NT2/D1 (cell line): Measurements from ENCODE around the gene SOX14.

Source experiments
- SUZ12 ChIP-seq: IDR thresholded peaks from 2 replicates; pipeline ENCODE4 v1.6.1; 2011; ENCODE audit not compliant: insufficient read length, insufficient read depth; ENCODE audit errors: extremely low read depth
- YY1 ChIP-seq: IDR thresholded peaks from 2 replicates; pipeline ENCODE4 v1.6.1; 2011; ENCODE audit not compliant: insufficient read length, insufficient read depth
- ZNF274 ChIP-seq: IDR thresholded peaks from 2 replicates; pipeline ENCODE4 v1.6.1; 2011; ENCODE audit warnings: mild to moderate bottlenecking, low read depth, low read length

GRCh38 chr3:137809509-137809908 lies 45.4 kb downstream of the SOX14 start:
- TF ChIP-seq YY1 (no peak), ZNF274 (no peak), SUZ12 (no peak)
